OCI-LY7 (cell line): Measurements from ENCODE around the gene SFI1. TPM values are rescaled to one million over a fixed set of nuclear protein-coding genes. Genes with fewer than 3 reads are reported as not detected.

Experiments used
- BruUV-seq: library from RNA; stranded (reverse); fragments of 400-500 nt; replicated peaks from 2 replicates; lab custom pipeline; 2021; lab: Mats Ljungman, UMichigan
- CTCF ChIA-PET: fragments of 300-600 bp; sonication (Branson Sonifier 250); formaldehyde crosslinking; loops from one replicate; lab custom pipeline; 2022; ENCODE audit warnings: antibody characterized with exemption; ENCODE audit not compliant: unreplicated experiment; lab: Charles Lee
- POLR2A ChIA-PET: fragments of 300-600 bp; sonication (Branson Sonifier 250); formaldehyde crosslinking; loops from one replicate; lab custom pipeline; 2022; ENCODE audit warnings: antibody characterized with exemption; lab: Charles Lee
- DNase-seq: peaks from one replicate; pipeline ENCODE4 v3.0.0-alpha.2; 2015; ENCODE audit warnings: low spot score
- H2AFZ ChIP-seq: fragments of 200-600 bp; sonication (generic), shearing (Covaris generic); 2 replicates; pipeline ENCODE4 v1.6.1; 2014; ENCODE audit warnings: mild to moderate bottlenecking, antibody characterized with exemption, low read length, moderate library complexity
- H3K27ac ChIP-seq: fragments of 200-600 bp; sonication (generic); 2 replicates; pipeline ENCODE4 v1.5.1; 2014; ENCODE audit warnings: mixed run types, low read depth, mild to moderate bottlenecking, moderate library complexity, low read length, inconsistent platforms; ENCODE audit not compliant: poor library complexity, severe bottlenecking
- H3K36me3 ChIP-seq: fragments of 200-600 bp; sonication (generic); 2 replicates; pipeline ENCODE4 v1.6.1; 2014; ENCODE audit warnings: mild to moderate bottlenecking, antibody characterized with exemption, low read length, moderate library complexity, mixed read lengths; ENCODE audit not compliant: insufficient read depth
- H3K4me1 ChIP-seq: fragments of 200-600 bp; sonication (generic); 2 replicates; pipeline ENCODE4 v1.5.1; 2014; ENCODE audit warnings: mild to moderate bottlenecking, low read length; ENCODE audit not compliant: insufficient read depth, poor library complexity, severe bottlenecking
- H3K4me2 ChIP-seq: fragments of 200-600 bp; sonication (generic); 2 replicates; pipeline ENCODE4 v1.6.1; 2014; ENCODE audit warnings: mild to moderate bottlenecking, low read length
- H3K4me3 ChIP-seq: fragments of 200-600 bp; sonication (generic); 2 replicates; pipeline ENCODE4 v1.5.1; 2014; ENCODE audit warnings: mild to moderate bottlenecking, low read depth, low read length; ENCODE audit not compliant: poor library complexity, severe bottlenecking
- H3K79me2 ChIP-seq: fragments of 200-600 bp; sonication (generic); 2 replicates; pipeline ENCODE4 v1.6.1; 2016; ENCODE audit warnings: low read depth, mild to moderate bottlenecking, low read length, moderate library complexity, mixed read lengths; ENCODE audit not compliant: insufficient read depth
- H3K9me2 ChIP-seq: fragments of 200-600 bp; sonication (generic); 2 replicates; pipeline ENCODE4 v1.6.1; 2016; ENCODE audit warnings: mild to moderate bottlenecking, low read length, mixed read lengths; ENCODE audit not compliant: insufficient read depth
- H3K9me3 ChIP-seq: fragments of 200-600 bp; sonication (generic); 2 replicates; pipeline ENCODE4 v1.6.1; 2014; ENCODE audit warnings: mild to moderate bottlenecking, mixed run types, low read length, mixed read lengths
- H4K20me1 ChIP-seq: fragments of 200-600 bp; sonication (generic); 2 replicates; pipeline ENCODE4 v1.6.1; 2014; ENCODE audit warnings: mild to moderate bottlenecking, antibody characterized with exemption, low read length, moderate library complexity, mixed read lengths; ENCODE audit not compliant: insufficient read depth
- EZH2phosphoT487 ChIP-seq: fragments of 200-600 bp; sonication (generic); IDR thresholded peaks from 2 replicates; pipeline ENCODE4 v1.6.1; 2018; ENCODE audit warnings: low read depth, borderline replicate concordance, mild to moderate bottlenecking, mixed run types, antibody characterized with exemption, low read length, moderate library complexity, mixed read lengths
- intact Hi-C: fragments of 100-400 bp; cut with micrococcal nuclease; formaldehyde crosslinking; loops from one replicate; pipeline ENCODE4 v1.10.0; 2022; ENCODE audit not compliant: unreplicated experiment
- total RNA-seq, 2 experiments: library from RNA; depleted of rRNA in 1 of 2; stranded (reverse); fragments of >200 nt in 1 of 2; shearing (Covaris generic) in 1 of 2; gene quantifications; 2 replicates each; pipeline ENCODE4 v1.2.3, GENCODE V29; 2014 to 2022
- TF ChIP-seq, protein P1 (sequence below): fragments of 200-600 bp; sonication (generic); conservative IDR thresholded peaks from 2 replicates; pipeline ENCODE4 v1.5.1; 2014; ENCODE audit warnings: mild to moderate bottlenecking, antibody characterized with exemption, low read length, moderate library complexity, mixed read lengths

Gene SFI1
- total RNA-seq, 2 experiments from 2014 or later = 72.6 to 132 TPM

DNA sequence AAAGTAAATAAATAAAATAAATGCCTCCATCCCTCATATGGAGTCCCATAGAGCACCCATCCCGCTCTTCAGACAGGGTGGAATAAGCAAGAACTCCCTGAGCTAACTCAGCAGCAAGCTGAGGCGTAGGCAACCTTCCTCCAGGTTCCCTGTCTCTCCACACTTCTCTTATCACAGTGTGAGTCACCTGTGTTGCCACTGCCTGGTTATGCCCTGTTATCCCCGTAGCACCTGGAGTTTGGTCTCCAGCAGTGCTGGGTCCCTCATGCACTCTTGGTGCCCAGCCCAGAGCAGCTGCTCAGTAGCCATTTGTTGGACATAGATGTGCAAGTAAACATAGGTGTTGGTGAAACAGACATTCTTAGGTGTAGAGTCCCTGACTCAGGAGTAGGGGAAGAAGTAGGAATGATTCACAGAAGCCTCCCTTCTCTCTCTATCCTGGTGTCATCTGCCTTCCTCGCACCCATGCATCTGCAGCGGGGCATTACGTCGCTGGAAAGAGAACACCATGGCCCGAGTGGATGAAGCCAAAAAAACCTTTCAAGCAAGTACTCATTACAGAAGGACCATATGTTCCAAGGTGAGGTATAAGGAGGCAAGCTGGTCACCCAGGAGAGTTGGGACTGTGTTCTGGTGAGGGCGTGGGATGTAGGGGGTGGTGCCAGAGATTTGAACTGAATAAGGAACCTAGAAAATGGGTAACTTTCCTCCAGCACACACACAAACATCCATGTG lies 109.7 kb downstream of the SFI1 start:
- ChIA-PET CTCF (no interaction called here), POLR2A (no interaction called here)
- Histone ChIP-seq H3K79me2 (no peaks in the 10 kb centered on the region), H3K9me2 (no peaks in the 10 kb centered on the region), H3K4me2 (no peak overlapping the region), H2AFZ (no peak overlapping the region), H4K20me1 (no peaks in the 10 kb centered on the region), H3K4me3 (no peak overlapping the region), H3K27ac (no peak overlapping the region), H3K4me1 (no peaks in the 10 kb centered on the region), H3K36me3 (peaks cover 34% of the 10 kb centered on the region; the same call in 1 of the 2 replicates), H3K9me3 (no peaks in the 10 kb centered on the region)
- DNase-seq = no peak
- no peak for TF ChIP-seq EZH2phosphoT487
- TF ChIP-seq, protein P1, sequence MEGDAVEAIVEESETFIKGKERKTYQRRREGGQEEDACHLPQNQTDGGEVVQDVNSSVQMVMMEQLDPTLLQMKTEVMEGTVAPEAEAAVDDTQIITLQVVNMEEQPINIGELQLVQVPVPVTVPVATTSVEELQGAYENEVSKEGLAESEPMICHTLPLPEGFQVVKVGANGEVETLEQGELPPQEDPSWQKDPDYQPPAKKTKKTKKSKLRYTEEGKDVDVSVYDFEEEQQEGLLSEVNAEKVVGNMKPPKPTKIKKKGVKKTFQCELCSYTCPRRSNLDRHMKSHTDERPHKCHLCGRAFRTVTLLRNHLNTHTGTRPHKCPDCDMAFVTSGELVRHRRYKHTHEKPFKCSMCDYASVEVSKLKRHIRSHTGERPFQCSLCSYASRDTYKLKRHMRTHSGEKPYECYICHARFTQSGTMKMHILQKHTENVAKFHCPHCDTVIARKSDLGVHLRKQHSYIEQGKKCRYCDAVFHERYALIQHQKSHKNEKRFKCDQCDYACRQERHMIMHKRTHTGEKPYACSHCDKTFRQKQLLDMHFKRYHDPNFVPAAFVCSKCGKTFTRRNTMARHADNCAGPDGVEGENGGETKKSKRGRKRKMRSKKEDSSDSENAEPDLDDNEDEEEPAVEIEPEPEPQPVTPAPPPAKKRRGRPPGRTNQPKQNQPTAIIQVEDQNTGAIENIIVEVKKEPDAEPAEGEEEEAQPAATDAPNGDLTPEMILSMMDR = no peak
- intact Hi-C loops = no loop called here
- TSS peak; percentile 32 for BruUV-seq

DNA sequence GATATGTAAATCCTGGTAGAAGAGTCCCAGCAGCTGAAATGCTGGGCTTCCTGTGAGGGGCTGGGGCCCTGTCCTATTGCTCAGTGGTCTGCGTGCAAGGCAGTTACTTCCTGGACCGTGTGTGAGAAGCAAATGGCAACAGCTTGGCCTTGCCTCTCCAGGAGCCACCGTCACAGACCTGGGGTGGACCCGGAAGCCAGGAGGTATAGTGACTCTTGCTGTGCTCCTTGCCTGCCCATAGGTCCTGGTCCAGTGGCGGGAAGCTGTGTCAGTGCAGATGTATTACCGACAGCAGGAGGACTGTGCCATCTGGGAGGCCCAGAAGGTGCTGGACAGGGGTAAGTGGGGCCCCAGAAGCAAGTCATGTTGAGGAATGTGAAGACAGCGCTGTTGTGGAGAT lies 111.4 kb downstream of the SFI1 start:
- Histone ChIP-seq H3K9me2 (no peaks in the 10 kb centered on the region), H3K79me2 (no peaks in the 10 kb centered on the region), H3K4me3 (no peak overlapping the region), H3K36me3 (peaks cover 27% of the 10 kb centered on the region; the same call in 1 of the 2 replicates), H2AFZ (no peak overlapping the region), H3K9me3 (no peaks in the 10 kb centered on the region), H3K4me2 (no peak overlapping the region), H3K27ac (no peak overlapping the region), H4K20me1 (no peaks in the 10 kb centered on the region), H3K4me1 (no peaks in the 10 kb centered on the region)
- ChIA-PET CTCF (no interaction called here), POLR2A (no interaction called here)
- BruUV-seq = no TSS peak
- TF ChIP-seq EZH2phosphoT487 = no peak
- TF ChIP-seq, protein P1 = no peak
- no peak for DNase-seq
- intact Hi-C loops = no loop called here

GRCh38 chr22:31609716-31610115 lies 113.4 kb downstream of the SFI1 start:
- CTCF ChIA-PET = no interaction called here
- TF ChIP-seq, protein P1 = no peak
- no peak for TF ChIP-seq EZH2phosphoT487
- POLR2A ChIA-PET = no interaction called here

More at GRCh38 chr22:31609716-31610115, 113.4 kb downstream of the SFI1 start:
- Histone ChIP-seq H3K4me3 (no peak overlapping the region), H3K27ac (no peak overlapping the region), H3K9me3 (no peaks in the 10 kb centered on the region), H4K20me1 (no peaks in the 10 kb centered on the region), H3K36me3 (peaks cover 17% of the 10 kb centered on the region; the same call in 1 of the 2 replicates), H2AFZ (no peak overlapping the region), H3K4me1 (no peaks in the 10 kb centered on the region), H3K4me2 (no peak overlapping the region), H3K79me2 (no peaks in the 10 kb centered on the region), H3K9me2 (no peaks in the 10 kb centered on the region)
- BruUV-seq = no TSS peak
- intact Hi-C loops = no loop called here
- DNase-seq = no peak
